Measurements from ENCODE around the gene SH3BGRL3. TPM values are rescaled to one million over a fixed set of nuclear protein-coding genes. Genes with fewer than 3 reads are reported as not detected.

SH3BGRL3 gene
- total and polyA plus RNA-seq, 2 of the 13 experiments (the other 11 are each of a cell fraction or from before 2014, with no cell fraction given): 11.4 to 12.2 TPM

DNA sequence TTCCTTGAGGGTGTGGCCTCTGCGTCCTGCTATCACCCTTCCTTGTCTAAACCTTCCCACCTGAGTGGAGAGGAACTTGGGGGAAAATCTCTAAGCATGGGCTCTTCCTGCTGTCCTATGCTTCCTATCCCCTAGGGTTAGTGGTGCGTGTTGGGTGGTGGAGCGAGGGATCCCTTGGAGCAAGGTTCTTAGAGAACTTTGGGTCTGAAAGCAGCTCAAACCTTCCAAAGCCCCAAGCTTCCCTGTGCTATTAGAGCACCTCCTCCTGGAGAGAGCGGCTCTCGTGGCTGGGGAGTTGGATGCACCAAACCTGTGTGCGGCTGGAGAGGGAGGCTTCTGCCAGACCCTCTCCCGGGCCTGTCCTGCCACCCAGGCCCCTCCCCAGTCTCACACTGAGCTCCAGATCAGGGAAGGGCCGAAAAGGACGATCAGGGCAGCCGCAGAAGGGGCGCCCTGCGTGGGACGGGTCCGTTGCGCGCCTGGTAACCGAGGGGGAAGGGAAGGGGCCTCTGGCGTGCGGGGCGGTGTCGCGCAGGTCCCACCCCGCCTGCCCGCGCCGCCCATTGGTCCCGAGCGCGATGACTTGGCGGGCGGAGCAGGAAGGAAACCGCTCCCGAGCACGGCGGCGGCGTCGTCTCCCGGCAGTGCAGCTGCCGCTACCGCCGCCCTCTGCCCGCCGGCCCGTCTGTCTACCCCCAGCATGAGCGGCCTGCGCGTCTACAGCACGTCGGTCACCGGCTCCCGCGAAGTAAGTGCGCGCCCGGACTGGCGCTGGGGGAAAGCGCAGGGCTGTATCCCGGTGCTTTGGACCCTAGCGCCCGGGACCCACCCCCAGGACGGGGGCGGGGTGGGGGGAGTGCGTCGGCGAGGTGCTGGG, at the start of gene SH3BGRL3 (continued):
- TF ChIP-seq, protein P1, sequence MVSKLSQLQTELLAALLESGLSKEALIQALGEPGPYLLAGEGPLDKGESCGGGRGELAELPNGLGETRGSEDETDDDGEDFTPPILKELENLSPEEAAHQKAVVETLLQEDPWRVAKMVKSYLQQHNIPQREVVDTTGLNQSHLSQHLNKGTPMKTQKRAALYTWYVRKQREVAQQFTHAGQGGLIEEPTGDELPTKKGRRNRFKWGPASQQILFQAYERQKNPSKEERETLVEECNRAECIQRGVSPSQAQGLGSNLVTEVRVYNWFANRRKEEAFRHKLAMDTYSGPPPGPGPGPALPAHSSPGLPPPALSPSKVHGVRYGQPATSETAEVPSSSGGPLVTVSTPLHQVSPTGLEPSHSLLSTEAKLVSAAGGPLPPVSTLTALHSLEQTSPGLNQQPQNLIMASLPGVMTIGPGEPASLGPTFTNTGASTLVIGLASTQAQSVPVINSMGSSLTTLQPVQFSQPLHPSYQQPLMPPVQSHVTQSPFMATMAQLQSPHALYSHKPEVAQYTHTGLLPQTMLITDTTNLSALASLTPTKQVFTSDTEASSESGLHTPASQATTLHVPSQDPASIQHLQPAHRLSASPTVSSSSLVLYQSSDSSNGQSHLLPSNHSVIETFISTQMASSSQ (IDR thresholded peaks at IDR 0.05; ENCODE audit: low read depth): no peak
- TF ChIP-seq, protein P1 (CRISPR knock-in tag; IDR thresholded peaks at IDR 0.05; ENCODE audit: borderline replicate concordance): peak; percentile 72; the same call in 1 of the 2 replicates
- TF ChIP-seq ZNF501 (CRISPR knock-in tag; IDR thresholded peaks at IDR 0.05) (no peak), RFXAP (CRISPR knock-in tag; IDR thresholded peaks at IDR 0.05; ENCODE audit: borderline replicate concordance) (peak; percentile 57; the same call in 1 of the 2 replicates), NFKB2 (CRISPR knock-in tag; IDR thresholded peaks at IDR 0.05; ENCODE audit: borderline replicate concordance) (peak; percentile 24; the same call in 1 of the 2 replicates), ZBTB20 (CRISPR knock-in tag; IDR thresholded peaks at IDR 0.05; ENCODE audit: borderline replicate concordance, low read depth) (0 out of 2 replicates have a peak, but pooled peaks have one; percentile 54), SNRNP70 (IDR thresholded peaks at IDR 0.05; ENCODE audit: low read depth, low read length) (no peak), LCORL (IDR thresholded peaks at IDR 0.05) (no peak), LCORL (CRISPR knock-in tag; IDR thresholded peaks at IDR 0.05) (peak; percentile 70; the same call in 1 of the 2 replicates), ZNF556 (CRISPR knock-in tag; IDR thresholded peaks at IDR 0.05; ENCODE audit: borderline replicate concordance) (peak; percentile 51; the same call in 1 of the 2 replicates), ZBTB1 (CRISPR knock-in tag; IDR thresholded peaks at IDR 0.05; ENCODE audit: borderline replicate concordance) (no peak), ZNF777 (CRISPR knock-in tag; IDR thresholded peaks at IDR 0.05) (0 out of 2 replicates have a peak, but pooled peaks have one; percentile 49)
- TF ChIP-seq, protein P2, sequence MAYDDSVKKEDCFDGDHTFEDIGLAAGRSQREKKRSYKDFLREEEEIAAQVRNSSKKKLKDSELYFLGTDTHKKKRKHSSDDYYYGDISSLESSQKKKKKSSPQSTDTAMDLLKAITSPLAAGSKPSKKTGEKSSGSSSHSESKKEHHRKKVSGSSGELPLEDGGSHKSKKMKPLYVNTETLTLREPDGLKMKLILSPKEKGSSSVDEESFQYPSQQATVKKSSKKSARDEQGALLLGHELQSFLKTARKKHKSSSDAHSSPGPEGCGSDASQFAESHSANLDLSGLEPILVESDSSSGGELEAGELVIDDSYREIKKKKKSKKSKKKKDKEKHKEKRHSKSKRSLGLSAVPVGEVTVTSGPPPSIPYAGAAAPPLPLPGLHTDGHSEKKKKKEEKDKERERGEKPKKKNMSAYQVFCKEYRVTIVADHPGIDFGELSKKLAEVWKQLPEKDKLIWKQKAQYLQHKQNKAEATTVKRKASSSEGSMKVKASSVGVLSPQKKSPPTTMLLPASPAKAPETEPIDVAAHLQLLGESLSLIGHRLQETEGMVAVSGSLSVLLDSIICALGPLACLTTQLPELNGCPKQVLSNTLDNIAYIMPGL (CRISPR knock-in tag; IDR thresholded peaks at IDR 0.05; ENCODE audit: borderline replicate concordance in 1 of 2, low read depth in 1 of 2): peak; percentile 59 to 75; a peak in 3 of 4 replicates
- TF ChIP-seq, protein P3, sequence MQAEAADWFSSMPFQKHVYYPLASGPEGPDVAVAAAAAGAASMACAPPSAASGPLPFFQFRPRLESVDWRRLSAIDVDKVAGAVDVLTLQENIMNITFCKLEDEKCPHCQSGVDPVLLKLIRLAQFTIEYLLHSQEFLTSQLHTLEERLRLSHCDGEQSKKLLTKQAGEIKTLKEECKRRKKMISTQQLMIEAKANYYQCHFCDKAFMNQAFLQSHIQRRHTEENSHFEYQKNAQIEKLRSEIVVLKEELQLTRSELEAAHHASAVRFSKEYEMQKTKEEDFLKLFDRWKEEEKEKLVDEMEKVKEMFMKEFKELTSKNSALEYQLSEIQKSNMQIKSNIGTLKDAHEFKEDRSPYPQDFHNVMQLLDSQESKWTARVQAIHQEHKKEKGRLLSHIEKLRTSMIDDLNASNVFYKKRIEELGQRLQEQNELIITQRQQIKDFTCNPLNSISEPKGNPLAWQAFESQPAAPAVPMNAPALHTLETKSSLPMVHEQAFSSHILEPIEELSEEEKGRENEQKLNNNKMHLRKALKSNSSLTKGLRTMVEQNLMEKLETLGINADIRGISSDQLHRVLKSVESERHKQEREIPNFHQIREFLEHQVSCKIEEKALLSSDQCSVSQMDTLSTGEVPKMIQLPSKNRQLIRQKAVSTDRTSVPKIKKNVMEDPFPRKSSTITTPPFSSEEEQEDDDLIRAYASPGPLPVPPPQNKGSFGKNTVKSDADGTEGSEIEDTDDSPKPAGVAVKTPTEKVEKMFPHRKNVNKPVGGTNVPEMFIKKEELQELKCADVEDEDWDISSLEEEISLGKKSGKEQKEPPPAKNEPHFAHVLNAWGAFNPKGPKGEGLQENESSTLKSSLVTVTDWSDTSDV (CRISPR knock-in tag; IDR thresholded peaks at IDR 0.05): 0 out of 2 replicates have a peak, but pooled peaks have one; percentile 83
- TF ChIP-seq, protein P4, sequence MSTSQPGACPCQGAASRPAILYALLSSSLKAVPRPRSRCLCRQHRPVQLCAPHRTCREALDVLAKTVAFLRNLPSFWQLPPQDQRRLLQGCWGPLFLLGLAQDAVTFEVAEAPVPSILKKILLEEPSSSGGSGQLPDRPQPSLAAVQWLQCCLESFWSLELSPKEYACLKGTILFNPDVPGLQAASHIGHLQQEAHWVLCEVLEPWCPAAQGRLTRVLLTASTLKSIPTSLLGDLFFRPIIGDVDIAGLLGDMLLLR (CRISPR knock-in tag; IDR thresholded peaks at IDR 0.05): peak; percentile 61
- TF ChIP-seq, protein P5, sequence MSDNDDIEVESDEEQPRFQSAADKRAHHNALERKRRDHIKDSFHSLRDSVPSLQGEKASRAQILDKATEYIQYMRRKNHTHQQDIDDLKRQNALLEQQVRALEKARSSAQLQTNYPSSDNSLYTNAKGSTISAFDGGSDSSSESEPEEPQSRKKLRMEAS (IDR thresholded peaks at IDR 0.05): peak; percentile 90
- TF ChIP-seq, protein P6, sequence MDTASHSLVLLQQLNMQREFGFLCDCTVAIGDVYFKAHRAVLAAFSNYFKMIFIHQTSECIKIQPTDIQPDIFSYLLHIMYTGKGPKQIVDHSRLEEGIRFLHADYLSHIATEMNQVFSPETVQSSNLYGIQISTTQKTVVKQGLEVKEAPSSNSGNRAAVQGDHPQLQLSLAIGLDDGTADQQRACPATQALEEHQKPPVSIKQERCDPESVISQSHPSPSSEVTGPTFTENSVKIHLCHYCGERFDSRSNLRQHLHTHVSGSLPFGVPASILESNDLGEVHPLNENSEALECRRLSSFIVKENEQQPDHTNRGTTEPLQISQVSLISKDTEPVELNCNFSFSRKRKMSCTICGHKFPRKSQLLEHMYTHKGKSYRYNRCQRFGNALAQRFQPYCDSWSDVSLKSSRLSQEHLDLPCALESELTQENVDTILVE (CRISPR knock-in tag; IDR thresholded peaks at IDR 0.05): no peak
